GM18502 (cell line): ENCODE data around the gene MZT2A.
"Not testable (repeated sequence)": the region's sequence is repeated elsewhere in the genome, so short reads cannot be mapped to it uniquely, and the experiment has no call there.

ENCODE experiments used
- ATAC-seq: cut with Tn5 transposase; IDR thresholded peaks from one replicate; pipeline ENCODE4 v1.9.1; 2021; ENCODE audit warnings: mild to moderate bottlenecking; ENCODE audit not compliant: unreplicated experiment, poor library complexity

MZT2A gene

DNA sequence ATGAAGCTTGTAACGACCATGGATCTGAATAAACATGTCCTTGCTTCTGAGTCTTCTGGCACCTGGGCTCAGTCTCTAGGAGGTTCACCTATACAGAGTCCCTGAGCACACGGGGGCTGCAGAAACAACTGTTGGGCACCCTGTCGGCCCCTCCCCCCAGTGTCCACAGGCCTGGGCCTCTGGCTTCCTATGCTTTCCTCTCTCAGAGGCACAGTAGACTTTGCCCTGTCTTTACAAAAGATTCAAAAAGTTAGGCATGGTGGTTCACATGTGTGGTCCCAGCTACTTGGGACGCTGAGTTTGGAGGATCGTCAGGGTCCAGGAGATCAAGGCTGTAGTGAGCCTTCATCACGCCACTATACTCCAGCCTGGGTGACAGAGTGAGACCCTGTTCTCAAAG is 29.3 kb upstream of the MZT2A start:
- not testable (repeated sequence) for ATAC-seq

DNA sequence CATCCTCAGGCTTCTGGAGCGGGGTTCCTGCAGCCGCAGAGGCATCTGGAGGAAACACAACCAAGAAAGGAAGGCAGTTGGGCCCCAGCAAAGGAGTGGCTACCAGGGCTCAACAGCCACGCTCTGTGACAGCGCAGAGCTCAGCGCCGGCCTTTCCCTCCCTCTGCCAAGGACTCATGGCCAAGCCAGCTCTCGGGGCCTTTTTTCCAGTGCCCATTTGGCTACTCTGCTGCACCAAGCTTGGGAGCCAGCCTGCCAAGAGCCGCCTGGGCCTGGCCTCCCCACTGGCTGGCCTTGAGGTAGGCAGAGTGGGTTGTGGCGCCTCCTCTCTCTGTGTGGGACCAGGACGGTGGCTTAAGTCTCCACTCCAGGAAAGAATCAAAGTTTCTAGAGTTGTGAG is 28.3 kb upstream of the MZT2A start:
- no peak for ATAC-seq

DNA sequence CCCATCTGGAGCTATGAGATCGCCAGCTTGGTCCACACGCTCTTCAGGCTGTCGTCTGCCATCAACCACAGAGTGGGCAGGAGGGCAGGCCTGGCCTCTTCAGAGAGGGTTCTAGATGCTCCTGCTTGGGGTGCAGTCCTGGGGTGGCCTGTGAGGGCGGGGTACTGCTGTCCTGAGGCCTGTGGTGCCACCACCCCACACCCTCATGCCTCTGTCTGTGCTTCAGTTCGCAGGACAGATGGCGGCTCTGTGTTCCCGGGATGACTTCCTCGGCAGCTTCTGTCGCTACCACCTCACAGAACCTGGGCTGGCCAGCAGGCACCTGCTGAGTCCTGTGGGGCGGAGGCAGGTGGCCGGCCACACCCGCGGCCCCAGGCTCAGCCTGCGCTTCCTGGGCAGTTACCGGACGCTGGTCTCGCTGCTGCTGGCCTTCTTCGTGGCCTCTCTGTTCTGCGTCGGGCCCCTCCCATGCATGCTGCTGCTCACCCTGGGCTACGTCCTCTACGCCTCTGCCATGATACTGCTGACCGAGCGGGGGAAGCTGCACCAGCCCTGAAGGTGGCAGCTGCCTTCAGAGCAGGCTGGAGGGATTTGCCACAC is 27.8 kb upstream of the MZT2A start:
- ATAC-seq = not testable (repeated sequence)

DNA sequence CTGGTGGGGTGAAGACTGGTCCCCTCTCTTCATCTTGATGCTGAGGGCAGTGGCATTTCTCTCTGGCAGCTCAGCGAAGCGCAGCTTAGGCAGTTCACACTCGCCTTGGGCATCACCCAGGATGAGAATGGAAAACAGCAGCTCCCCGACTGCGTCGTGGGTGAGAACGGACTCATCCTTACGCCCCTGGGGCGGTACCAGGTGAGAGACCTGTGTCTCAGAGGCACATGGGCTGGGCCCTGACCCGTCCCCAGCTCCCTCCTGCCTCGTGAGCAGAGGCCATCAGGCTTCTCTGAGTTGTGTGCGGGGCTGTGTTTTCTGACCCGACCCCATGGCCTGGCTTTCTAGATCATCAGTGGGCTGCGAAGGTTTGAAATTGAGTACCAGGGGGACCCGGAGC is 27.3 kb upstream of the MZT2A start:
- ATAC-seq = no peak

DNA sequence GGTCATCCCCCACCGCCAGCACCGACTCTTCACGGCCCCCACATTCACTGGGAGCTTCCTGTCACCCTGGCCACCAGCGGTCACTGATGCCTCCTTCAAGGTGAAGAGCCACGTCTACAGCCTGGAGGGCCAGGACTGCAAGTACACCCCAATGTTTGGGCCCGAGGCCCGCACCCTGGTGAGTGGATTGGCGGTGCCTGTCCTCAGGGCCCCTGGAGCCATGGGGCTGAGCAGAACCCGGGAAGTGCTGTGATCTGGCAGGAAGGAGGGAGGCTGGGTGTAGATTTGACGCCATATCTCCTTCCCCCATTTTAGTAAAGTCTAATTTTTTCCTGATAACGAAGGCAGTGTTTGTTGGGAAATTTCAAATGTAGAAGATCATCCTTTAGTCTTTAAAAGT is 26.3 kb upstream of the MZT2A start:
- ATAC-seq = not testable (repeated sequence)

DNA sequence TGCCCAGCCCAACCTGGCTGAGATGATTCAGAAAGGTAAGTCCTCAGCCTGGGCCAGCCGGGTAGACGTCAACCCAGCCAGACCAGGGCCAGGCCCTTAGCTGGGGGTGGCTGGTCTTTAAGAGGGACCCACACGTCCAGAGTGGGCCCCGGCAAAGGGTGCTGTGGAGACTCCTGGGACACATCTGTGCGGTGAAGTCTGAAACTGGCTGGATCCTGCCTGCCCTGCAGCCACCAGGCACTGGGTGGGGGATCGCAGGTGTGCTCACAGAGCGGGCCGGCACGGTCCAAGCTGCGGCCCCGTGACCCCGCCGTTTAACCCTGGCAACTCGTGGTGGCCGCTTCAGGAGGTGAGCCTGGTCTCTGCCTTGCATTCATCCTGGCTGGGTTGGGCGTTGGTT is 25.7 kb upstream of the MZT2A start:
- ATAC-seq = not testable (repeated sequence)

DNA sequence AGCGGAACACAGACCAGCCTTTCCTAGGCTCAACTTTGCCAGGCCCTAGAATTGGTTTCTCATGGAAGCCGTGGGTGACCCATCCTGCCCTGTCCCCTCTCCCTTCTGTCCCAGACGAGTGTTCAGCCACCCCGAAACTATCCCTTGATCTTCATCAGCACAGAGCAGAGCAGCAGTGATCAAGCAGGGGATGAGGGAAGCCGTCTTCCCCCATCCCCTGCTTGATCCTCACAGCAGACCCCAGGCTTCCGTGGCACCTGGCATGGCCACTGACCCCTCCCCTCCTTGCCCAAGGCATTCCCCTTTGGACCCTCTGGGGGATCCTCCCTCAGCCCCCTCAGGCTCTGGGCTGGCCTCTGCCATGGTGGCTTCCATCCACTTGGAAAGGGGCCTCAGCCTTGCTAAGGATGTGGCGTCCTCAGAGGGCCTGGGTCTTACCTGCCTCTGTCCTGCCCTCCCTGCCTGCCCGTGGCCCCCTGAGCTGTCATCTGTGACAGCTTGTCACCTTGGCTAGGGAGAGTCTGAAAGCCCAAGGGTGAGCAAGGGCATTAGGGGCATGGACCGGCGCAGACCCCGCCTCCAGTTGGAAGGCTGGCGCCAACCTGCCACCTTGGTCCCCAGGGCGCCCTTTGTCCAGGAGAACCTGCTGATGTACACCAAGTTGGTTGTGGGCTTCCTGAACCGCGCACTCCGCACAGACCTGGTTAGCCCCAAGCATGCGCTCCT is 25.1 kb upstream of the MZT2A start:
- ATAC-seq = no peak

DNA sequence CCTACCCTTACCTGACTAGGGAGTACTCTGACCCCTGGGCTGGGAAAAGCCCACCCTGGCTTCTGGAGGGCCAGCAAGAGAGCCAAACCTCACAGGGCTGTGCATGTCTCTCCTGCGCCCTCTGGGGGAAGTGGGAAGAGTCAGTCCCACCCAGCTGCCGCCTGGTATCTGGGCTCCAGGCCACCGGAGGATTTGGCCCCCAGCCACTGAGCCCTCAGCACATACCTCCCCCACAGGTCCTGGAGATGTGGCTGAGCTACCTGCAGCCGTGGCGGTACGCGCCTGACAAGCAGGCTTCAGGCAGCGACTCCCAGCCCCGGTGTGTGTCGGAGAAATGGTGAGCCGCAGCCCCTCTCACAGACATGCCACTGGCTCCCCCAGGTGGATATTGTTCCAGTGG is 24.4 kb upstream of the MZT2A start:
- not testable (repeated sequence) for ATAC-seq

DNA sequence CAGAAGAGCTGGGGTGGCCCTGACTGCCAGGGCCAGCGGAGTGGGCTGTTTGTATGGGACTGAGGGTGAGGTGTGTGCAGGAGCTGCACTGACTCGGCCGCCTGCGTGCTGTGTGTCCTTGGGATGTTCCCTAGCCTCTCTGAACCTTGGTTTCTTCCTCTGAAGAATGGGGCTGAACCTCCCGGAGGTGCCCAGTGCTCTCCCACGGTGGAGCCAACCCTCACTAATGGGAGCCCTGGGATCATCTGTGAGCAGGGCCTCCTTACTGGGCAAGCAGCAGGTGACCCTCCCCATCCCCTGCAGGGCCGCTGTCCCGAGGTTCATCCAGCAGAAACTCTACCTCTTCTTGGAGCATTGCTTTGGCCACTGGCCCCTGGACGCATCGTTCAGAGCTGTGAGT is 23.8 kb upstream of the MZT2A start:
- ATAC-seq = no peak

DNA sequence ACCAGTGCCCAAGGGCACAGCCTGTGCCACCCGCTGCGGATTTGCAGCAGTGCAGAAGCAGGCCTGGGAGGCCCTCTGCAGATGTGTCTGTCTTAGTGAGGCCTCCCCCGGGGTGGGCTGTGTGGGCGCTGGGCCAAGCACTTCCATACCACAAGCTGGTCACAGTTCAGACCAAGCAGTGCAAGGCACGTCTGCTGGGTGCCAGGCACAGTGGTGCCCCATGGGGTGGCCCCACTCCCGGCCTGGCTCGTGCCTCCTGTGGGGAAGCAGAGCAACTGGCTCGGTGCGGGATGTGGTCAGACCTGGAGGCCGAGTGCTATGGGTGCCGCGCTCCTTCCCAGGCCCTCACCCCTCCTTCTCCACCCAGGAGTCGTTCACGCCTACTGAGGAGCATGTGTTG is 23.0 kb upstream of the MZT2A start:
- peak; percentile 12 for ATAC-seq

DNA sequence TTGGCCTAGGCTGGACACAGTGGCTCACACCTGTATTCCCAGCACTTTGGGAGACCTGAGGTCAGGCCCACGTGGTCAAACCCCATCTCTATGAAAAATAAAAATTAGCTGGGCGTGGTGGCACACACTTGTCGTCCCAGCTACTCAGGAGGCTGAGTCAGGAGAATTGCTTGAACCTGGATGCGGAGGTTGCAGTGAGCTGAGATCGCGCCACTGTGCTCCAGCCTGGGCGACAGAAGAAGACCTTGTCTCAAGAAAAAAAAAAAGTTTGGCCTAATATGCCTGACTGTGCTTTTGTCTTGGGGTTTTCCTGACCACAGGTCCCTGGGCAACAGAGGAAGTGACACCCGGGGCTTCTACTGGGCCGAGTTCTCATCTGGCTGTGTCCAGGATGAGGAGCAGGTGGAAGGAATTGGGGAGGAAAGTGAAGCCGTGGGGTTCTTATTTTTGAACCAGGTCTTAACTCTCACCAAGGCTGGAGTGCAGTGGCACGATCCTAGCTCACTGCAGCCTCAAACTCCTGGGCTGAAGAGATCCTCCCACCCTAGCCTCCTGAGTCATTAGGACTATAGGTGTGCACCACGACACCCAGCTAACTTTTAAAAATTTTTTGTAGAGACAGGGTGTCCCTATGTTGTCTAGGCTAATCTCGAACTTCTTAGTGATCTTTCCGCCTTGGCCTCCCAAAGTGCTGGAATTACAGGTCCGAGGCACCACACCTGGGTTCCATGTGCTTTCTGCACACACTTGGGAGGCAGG is 22.4 kb upstream of the MZT2A start:
- peak; percentile 88 for ATAC-seq

DNA sequence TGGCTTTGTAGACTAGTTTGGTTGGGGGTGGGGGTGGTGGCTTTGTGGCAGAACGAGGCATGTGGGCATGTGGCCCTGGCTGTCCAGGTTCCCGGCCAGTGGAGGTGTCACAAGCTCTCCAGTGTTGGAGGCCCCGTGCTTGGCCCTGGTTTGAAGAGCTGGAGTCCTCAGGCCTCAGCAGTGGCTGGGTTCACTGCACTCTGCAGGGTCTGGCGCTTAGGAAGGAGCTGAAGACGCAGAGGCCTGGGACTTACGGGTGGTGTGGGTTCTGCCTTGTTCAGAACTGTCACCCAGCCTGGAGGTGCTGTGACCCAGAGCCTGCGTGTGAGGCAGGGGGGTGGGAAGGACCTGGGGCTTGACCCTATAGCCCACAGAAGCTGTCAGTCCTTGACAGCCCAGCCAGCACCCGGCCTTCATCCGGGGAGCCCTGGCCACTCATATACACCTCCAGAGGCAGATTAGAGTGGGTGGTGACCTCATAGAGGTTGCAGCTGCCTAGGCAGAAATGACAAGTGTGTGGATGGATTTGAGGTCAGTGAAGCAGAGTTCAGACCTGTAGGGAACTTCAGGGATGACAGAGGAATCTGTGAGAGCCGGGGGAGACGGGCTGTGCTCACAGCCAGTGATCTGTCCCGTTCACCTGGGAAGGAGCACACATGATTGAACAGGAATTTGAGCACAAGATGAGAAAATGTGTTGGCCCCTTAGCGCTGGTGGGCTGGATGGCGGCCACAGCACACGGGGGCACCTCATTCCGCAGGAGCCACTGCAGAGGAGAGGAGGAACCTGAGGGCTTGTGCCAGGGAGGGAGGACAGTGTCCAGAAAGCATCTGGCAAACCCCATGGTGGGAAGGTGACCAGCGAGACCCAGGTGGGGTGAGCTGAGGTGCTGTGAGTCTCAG is 20.0 kb upstream of the MZT2A start:
- ATAC-seq = not testable (repeated sequence)

DNA sequence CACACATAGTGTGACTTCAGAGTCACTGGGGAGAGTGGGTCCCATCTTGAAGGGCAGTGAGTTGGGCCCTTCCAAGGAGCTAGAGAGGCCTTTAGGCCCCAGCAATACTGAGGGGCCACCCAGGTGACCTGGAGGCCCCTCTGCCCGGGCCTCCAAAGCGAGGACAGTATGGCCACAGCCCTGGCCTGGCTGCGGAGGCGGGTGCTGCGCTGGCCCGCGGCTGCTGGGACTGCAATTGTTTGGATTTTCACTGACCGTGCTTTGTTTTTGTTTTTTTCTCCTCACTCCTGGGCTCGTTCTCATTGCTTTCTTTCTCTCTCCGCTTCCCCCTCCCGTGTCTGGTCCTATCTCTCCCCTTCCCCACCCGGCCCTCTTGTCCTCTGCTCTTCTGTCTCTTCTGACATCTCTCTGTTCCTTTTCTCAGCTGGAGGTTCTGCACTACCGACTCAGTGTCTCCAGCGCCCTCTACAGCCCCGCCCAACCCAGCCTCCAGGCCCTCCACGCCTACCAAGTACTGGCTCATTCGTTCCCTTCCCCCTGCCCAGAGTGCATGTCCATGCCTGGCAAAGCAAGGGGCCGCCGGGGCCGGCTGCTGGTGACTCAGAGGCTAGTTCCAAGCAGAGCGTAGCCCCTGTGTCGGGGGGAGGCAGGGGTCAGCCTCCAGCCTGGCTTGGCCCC is 19.2 kb upstream of the MZT2A start:
- not testable (repeated sequence) for ATAC-seq

DNA sequence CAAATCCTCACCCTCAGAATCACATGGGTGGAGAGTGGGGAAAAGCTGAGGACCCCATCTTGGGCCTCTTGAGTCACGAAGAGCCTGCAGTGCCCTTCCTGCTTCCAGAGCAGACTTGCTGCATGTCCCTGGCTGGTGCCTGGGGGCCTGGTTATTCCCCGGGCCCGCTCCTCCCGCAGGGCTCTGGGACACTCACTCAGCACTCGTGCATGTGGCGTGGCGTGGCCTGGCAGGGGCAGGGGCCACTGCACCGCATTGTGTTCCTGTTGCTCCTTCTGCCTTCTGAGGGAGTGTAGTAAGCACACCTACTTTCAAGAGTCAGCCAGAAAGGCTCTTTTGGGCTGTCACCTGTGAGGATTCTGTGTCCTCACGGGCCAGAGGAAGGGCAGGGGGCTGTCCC is 17.4 kb upstream of the MZT2A start:
- ATAC-seq = no peak

DNA sequence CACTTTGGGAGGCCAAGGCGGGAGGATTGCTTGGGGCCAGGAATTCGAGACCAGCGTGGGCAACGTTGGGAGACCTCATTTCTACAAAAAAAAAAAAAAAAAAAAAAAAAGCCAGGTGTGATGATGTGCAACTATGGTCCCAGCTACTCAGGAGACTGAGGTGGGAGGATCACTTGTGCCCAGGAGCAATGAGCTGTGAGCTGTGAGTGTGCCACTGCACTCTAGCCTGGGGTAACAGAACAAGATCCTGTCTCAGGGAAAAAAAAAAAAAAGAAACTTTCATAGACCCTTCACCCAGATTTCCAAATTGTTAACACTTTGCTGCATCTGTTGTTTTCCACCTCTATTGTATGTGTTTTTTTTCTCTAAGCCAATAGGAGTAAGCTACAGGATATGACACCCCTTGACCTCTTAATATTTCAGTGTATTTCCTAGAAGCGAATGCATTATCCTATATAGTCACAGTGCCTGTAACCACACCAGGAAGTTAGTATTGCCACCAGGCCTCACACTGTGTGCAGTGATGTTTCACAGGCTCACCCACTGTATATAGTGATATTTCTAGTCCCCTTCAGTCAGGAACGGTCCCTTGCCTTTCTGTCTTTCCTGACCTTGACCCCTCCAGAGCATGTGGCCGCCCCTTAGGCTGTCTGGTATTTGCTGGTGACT is 12.0 kb upstream of the MZT2A start:
- ATAC-seq = not testable (repeated sequence)

DNA sequence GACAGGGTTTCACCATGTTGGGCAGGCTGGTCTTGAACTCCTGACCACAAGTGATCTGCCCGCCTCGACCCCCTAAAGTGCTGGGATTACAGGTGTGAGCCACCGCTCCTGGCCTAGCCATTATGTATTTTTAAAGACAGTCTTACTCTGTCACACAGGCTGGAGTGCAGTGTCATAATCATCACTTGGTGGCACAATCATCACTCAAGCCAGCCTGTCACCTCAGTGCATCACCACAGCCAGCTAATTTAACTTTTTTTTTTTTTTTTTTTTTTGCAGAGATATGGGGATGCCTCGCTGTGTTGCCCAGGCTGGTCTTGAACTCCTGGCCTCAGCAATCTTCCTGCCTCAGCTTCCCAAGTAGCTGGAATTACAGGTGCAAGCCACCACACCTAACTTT is 11.4 kb upstream of the MZT2A start:
- not testable (repeated sequence) for ATAC-seq

DNA sequence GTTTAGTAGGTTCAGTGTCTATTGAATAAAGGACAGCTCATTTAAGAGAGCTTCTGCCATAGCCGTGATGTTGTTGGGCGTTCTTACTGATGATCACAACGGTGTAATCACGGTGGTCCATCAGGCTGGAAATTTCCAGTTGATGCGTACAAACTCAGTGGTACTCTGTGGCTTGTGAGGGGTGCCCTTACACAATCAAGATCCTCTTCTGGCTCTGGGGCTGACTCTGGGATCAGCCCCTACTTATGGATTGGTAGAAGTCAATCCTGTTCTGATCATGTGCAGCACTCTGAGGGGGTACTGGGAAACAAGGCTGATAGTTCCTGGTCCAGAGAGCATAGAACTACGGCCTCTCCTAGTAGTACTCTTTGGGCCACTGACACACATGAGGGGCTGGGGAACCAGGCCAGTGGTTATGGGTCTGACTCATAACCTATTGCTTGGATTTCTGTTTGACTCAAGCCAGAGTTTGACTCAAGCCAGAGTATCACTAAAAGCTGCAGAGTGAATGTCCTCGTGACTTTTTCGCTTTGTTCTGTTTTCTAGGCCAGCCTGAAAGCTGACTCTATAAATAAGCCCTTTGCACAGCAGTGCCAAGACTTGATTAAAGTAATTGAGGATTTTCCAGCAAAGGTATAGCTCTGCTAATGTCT is 6.2 kb upstream of the MZT2A start:
- ATAC-seq = peak; percentile 97

DNA sequence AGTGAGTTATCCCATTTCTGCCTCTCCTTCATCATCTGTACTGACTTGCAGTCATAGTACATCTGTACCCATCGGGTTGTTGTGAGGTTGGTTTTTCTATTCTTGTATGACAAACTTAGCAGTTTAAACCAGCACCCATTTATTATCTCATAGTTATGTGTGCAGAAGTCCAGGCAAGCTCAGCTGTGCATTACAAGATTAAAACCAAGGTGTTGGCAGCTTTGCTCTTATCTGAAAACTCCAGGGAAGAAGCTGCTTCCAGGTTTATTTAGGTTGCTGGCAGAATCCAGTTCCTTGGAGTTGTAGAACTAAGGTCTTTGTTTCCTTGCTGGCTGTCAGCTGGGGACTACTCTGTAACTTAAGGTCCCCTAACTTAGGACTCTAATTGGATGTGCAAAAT is 3.3 kb upstream of the MZT2A start:
- ATAC-seq = not testable (repeated sequence)
